Measurements from ENCODE around the gene CRELD2.

- TF ChIP-seq REST (IDR thresholded peaks at IDR 0.05; ENCODE audit: unreplicated experiment), result no peak
- TF ChIP-seq, protein P1, sequence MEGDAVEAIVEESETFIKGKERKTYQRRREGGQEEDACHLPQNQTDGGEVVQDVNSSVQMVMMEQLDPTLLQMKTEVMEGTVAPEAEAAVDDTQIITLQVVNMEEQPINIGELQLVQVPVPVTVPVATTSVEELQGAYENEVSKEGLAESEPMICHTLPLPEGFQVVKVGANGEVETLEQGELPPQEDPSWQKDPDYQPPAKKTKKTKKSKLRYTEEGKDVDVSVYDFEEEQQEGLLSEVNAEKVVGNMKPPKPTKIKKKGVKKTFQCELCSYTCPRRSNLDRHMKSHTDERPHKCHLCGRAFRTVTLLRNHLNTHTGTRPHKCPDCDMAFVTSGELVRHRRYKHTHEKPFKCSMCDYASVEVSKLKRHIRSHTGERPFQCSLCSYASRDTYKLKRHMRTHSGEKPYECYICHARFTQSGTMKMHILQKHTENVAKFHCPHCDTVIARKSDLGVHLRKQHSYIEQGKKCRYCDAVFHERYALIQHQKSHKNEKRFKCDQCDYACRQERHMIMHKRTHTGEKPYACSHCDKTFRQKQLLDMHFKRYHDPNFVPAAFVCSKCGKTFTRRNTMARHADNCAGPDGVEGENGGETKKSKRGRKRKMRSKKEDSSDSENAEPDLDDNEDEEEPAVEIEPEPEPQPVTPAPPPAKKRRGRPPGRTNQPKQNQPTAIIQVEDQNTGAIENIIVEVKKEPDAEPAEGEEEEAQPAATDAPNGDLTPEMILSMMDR (conservative IDR thresholded peaks at IDR 0.05; ENCODE audit: low read depth in 2 of 2), result no peak
- no peak for TF ChIP-seq EZH2 (IDR thresholded peaks at IDR 0.05; ENCODE audit: low read depth, unreplicated experiment)
- no peak for TF ChIP-seq EZH2phosphoT487 (IDR thresholded peaks at IDR 0.05; ENCODE audit: unreplicated experiment)
- TF ChIP-seq ZNF331 (CRISPR knock-in tag; IDR thresholded peaks at IDR 0.05; ENCODE audit: low read depth), result no peak
- TF ChIP-seq POLR2AphosphoS5 (IDR thresholded peaks at IDR 0.05; ENCODE audit: low read depth), result no peak
- no peak for TF ChIP-seq JUNB (IDR thresholded peaks at IDR 0.05; ENCODE audit: unreplicated experiment)
- TF ChIP-seq, protein P2, sequence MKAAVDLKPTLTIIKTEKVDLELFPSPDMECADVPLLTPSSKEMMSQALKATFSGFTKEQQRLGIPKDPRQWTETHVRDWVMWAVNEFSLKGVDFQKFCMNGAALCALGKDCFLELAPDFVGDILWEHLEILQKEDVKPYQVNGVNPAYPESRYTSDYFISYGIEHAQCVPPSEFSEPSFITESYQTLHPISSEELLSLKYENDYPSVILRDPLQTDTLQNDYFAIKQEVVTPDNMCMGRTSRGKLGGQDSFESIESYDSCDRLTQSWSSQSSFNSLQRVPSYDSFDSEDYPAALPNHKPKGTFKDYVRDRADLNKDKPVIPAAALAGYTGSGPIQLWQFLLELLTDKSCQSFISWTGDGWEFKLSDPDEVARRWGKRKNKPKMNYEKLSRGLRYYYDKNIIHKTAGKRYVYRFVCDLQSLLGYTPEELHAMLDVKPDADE (IDR thresholded peaks at IDR 0.05), result no peak
- no peak for TF ChIP-seq CREB1 (CRISPR knock-in tag; IDR thresholded peaks at IDR 0.05; ENCODE audit: low read depth)
- TF ChIP-seq, protein P3, sequence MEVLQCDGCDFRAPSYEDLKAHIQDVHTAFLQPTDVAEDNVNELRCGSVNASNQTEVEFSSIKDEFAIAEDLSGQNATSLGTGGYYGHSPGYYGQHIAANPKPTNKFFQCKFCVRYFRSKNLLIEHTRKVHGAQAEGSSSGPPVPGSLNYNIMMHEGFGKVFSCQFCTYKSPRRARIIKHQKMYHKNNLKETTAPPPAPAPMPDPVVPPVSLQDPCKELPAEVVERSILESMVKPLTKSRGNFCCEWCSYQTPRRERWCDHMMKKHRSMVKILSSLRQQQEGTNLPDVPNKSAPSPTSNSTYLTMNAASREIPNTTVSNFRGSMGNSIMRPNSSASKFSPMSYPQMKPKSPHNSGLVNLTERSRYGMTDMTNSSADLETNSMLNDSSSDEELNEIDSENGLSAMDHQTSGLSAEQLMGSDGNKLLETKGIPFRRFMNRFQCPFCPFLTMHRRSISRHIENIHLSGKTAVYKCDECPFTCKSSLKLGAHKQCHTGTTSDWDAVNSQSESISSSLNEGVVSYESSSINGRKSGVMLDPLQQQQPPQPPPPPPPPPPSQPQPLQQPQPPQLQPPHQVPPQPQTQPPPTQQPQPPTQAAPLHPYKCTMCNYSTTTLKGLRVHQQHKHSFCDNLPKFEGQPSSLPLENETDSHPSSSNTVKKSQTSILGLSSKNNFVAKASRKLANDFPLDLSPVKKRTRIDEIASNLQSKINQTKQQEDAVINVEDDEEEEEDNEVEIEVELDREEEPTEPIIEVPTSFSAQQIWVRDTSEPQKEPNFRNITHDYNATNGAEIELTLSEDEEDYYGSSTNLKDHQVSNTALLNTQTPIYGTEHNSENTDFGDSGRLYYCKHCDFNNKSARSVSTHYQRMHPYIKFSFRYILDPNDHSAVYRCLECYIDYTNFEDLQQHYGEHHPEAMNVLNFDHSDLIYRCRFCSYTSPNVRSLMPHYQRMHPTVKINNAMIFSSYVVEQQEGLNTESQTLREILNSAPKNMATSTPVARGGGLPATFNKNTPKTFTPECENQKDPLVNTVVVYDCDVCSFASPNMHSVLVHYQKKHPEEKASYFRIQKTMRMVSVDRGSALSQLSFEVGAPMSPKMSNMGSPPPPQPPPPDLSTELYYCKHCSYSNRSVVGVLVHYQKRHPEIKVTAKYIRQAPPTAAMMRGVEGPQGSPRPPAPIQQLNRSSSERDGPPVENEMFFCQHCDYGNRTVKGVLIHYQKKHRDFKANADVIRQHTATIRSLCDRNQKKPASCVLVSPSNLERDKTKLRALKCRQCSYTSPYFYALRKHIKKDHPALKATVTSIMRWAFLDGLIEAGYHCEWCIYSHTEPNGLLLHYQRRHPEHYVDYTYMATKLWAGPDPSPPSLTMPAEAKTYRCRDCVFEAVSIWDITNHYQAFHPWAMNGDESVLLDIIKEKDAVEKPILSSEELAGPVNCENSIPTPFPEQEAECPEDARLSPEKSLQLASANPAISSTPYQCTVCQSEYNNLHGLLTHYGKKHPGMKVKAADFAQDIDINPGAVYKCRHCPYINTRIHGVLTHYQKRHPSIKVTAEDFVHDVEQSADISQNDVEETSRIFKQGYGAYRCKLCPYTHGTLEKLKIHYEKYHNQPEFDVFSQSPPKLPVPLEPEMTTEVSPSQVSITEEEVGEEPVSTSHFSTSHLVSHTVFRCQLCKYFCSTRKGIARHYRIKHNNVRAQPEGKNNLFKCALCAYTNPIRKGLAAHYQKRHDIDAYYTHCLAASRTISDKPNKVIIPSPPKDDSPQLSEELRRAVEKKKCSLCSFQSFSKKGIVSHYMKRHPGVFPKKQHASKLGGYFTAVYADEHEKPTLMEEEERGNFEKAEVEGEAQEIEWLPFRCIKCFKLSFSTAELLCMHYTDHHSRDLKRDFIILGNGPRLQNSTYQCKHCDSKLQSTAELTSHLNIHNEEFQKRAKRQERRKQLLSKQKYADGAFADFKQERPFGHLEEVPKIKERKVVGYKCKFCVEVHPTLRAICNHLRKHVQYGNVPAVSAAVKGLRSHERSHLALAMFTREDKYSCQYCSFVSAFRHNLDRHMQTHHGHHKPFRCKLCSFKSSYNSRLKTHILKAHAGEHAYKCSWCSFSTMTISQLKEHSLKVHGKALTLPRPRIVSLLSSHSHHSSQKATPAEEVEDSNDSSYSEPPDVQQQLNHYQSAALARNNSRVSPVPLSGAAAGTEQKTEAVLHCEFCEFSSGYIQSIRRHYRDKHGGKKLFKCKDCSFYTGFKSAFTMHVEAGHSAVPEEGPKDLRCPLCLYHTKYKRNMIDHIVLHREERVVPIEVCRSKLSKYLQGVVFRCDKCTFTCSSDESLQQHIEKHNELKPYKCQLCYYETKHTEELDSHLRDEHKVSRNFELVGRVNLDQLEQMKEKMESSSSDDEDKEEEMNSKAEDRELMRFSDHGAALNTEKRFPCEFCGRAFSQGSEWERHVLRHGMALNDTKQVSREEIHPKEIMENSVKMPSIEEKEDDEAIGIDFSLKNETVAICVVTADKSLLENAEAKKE (CRISPR knock-in tag; IDR thresholded peaks at IDR 0.05), result no peak
- no peak for TF ChIP-seq NANOG (IDR thresholded peaks at IDR 0.05; ENCODE audit: borderline replicate concordance)
- TF ChIP-seq STAT1 (IDR thresholded peaks at IDR 0.05; ENCODE audit: unreplicated experiment), result no peak
These were observed 28.8 kb downstream of the CRELD2 start for GRCh38 chr22:49947296-49947622.

All from GM23338 (cell line).